Motor neuron (in vitro differentiated cells): ENCODE measurements around the gene SQOR. TPM values are rescaled to one million over a fixed set of nuclear protein-coding genes. Genes with fewer than 3 reads are reported as not detected.

Source experiments
- ATAC-seq, 8 experiments: fragments of 200-7000 bp; cut with Tn5 transposase; replicated peaks in 6 of 8; 2 replicates each; pipeline ENCODE4 v1.8.0; 2021; ENCODE audit warnings: mild to moderate bottlenecking in 8 of 8, moderate library complexity in 8 of 8
- H3K27ac ChIP-seq, 2 donors: fragments of 250-450 bp; sonication (Bioruptor Pico); 2 replicates each; pipeline ENCODE4 v1.9.0; 2021; ENCODE audit warnings: antibody characterized with exemption in 2 of 2, mild to moderate bottlenecking in 2 of 2, moderate library complexity in 1 of 2
- H3K4me1 ChIP-seq, 2 donors: fragments of 250-450 bp; sonication (Bioruptor Pico); replicated peaks in 1 of 2; 2 replicates each; pipeline ENCODE4 v1.6.1; 2021; ENCODE audit warnings: antibody characterized with exemption in 2 of 2, mild to moderate bottlenecking in 2 of 2, moderate library complexity in 1 of 2
- H3K4me3 ChIP-seq, 5 donors: fragments of 250-450 bp; sonication (Bioruptor Pico); 2 replicates each; pipeline ENCODE4 v1.9.0; 2021; ENCODE audit warnings: antibody characterized with exemption in 5 of 5, mild to moderate bottlenecking in 5 of 5, moderate library complexity in 4 of 5
- WGBS, 10 experiments: fragments of 450-650 bp; shearing (Covaris generic); methylation state at CpG; one replicate each; pipeline ENCODE4 v1.0.0; 2022; 5-methylcytosine and 5-hydroxymethylcytosine counted together
- in situ Hi-C, 9 experiments: fragments of 400-800 bp; cut with MboI; loops; one replicate each; pipeline ENCODE4 v1.15.0; 2021; ENCODE audit warnings: low sequenced_read_pairs in 9 of 9, low pct_unique_long_range_greater_than_20kb in 2 of 9; ENCODE audit not compliant: unreplicated experiment in 9 of 9
- total RNA-seq, 8 experiments: library from RNA; unstranded; fragments of 300-600 nt; gene quantifications; 2 replicates each; pipeline versions ENCODE4 v1.2.3 to v1.2.4, GENCODE V29; 2022

The SQOR gene
- total RNA-seq = 10 to 100 TPM in 1 of 8 experiments, 1 to 10 TPM in 2, under 1 TPM in 5; 0.33 to 36.9 (median 0.94) TPM

GRCh38 chr15:45634432-45635190, at the start of gene SQOR:
Gene SQOR (plus strand): TSS chr15:45635029. CDS start chr15:45658924, 23,895 bp downstream.
- Histone ChIP-seq H3K4me3 (peak within 1 kb of the TSS; percentile 12 to 39 (median 35)), H3K27ac (no peak within 1 kb of the TSS), H3K4me1 (peaks cover 0 to 2% of the 10 kb centered on the region in 2 donors)
- 0 to 40% (median 13%) methylated on average over 1 to 20 of the region's 53 CpGs; no CpG with 5 or more reads in 2 of the 10 experiments for WGBS, 10 experiments
- ATAC-seq = peak; percentile 58 to 88 (median 82)
- in situ Hi-C loops = no loop called here

- peaks cover 13 to 28% of the 10 kb centered on the region in 2 donors for H3K4me1 ChIP-seq
- H3K4me3 ChIP-seq = peak overlapping the region in 2 of 5 donors; percentile 76 to 93
- no peak for ATAC-seq
- in situ Hi-C loops = no loop called here
- H3K27ac ChIP-seq = no peak overlapping the region
- 60 to 100% (median 63%) methylated on average over 1 to 3 of the region's 7 CpGs; no CpG with 5 or more reads in 5 of the 10 experiments for WGBS, 10 experiments
Measured at GRCh38 chr15:45585069-45585791, 49.6 kb upstream of the SQOR start.

DNA sequence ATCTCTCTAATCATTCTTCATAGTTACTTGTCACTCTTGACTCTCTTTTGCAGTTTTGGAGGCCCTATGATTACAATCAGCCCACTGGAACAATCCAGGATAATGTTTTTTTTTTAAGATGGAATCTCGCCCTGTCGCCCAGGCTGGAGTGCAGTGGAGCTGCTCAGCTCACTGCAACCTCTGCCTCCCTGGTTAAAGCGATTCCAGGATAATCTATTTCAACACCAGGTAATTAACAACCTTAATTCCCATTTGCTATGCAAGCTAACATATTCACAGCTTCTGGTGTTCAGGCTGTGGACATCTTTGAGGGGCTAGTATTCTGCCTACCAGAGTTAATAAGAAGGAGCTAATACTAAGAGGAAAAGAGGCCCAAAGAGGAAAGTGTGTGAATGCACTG, 48.7 kb upstream of the SQOR start:
- 27 to 100% (median 78%) methylated on average over 1 to 3 of the region's 3 CpGs; no CpG with 5 or more reads in 2 of the 10 experiments for WGBS, 10 experiments
- ATAC-seq = no peak
- H3K4me1 ChIP-seq = peaks cover 13 to 28% of the 10 kb centered on the region in 2 donors
- in situ Hi-C loops = no loop called here
- peak overlapping the region; percentile 97 for H3K27ac ChIP-seq
- peak overlapping the region; percentile 66 to 93 (median 82) for H3K4me3 ChIP-seq

GRCh38 chr15:45586601-45587094, 48.2 kb upstream of the SQOR start:
- H3K27ac ChIP-seq = peak overlapping the region; percentile 97
- ATAC-seq = no peak
- peaks cover 13 to 28% of the 10 kb centered on the region in 2 donors for H3K4me1 ChIP-seq
- WGBS, 10 experiments = 0 to 15% (median 0%) methylated on average over 2 to 13 of the region's 14 CpGs
- peak overlapping the region; percentile 66 to 93 (median 82) for H3K4me3 ChIP-seq
- in situ Hi-C loops = no loop called here

- Histone ChIP-seq H3K4me3 (peak within 1 kb of the TSS; percentile 66 to 93 (median 82)), H3K27ac (peak within 1 kb of the TSS; percentile 97), H3K4me1 (peaks cover 13 to 28% of the 10 kb centered on the region in 2 donors)
- in situ Hi-C loops = no loop called here
- 0% methylated on average over 1 to 13 of the region's 62 CpGs; no CpG with 5 or more reads in 4 of the 10 experiments for WGBS, 10 experiments
- ATAC-seq = peak; percentile 74 to 94 (median 94)
Measured at GRCh38 chr15:45587095-45587862, 47.5 kb upstream of the SQOR start, which contains the start of gene BLOC1S6. Gene BLOC1S6 (plus strand): TSS chr15:45587379. CDS start chr15:45587444, 65 bp downstream.

DNA sequence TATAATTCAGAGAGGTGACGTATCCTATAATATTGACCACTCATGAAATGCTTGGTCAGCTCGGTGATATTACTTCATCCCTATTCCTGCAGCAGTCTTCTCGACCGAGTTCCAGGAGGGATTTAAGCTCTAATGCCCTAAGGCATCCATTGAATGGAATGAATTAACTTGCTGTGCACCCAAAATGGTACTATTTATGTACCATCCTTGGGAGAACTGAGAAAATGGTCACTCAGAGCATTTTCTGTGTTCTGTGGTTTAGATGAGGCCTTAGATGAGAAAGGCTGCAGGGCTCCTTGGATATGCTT, 47.0 kb upstream of the SQOR start:
- Histone ChIP-seq H3K4me1 (peaks cover 13 to 28% of the 10 kb centered on the region in 2 donors), H3K27ac (peak overlapping the region; percentile 97), H3K4me3 (peak overlapping the region; percentile 66 to 93 (median 82))
- 0% methylated on average over 1 to 4 of the region's 4 CpGs; no CpG with 5 or more reads in 6 of the 10 experiments for WGBS, 10 experiments
- ATAC-seq = no peak
- in situ Hi-C loops = no loop called here

- no peak for ATAC-seq
- 0 to 51% (median 32%) methylated on average over 2 to 6 of the region's 6 CpGs for WGBS, 10 experiments
- Histone ChIP-seq H3K27ac (peak overlapping the region; percentile 97), H3K4me1 (peaks cover 13 to 28% of the 10 kb centered on the region in 2 donors), H3K4me3 (peak overlapping the region; percentile 66 to 93 (median 82))
- in situ Hi-C loops = no loop called here
Measured at GRCh38 chr15:45588219-45588875, 46.5 kb upstream of the SQOR start.

DNA sequence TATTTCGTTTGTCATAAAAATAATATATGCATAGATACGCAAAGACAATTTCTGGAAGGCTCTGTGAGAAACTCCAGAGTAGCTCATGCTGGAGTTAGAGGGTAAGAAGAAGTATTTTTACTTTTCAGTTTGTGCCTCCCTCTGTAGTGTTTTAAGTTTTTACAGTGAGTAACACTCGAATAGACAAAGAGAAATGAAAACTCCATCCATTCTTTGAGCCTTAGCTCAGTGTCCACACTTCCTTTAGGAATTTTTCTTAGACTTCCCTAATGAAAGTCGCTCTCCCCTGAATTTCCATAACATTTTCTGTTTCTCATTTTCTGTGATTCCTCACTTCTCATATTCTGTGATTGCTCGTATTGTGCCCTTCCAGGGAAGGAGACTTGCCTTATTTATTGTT, 45.6 kb upstream of the SQOR start:
- ATAC-seq = no peak
- WGBS, 10 experiments = 43 to 93% (median 70%) methylated on average over 2 to 5 of the region's 5 CpGs
- in situ Hi-C loops = no loop called here
- H3K4me1 ChIP-seq = peaks cover 13 to 28% of the 10 kb centered on the region in 2 donors
- H3K4me3 ChIP-seq = peak overlapping the region in 3 of 5 donors; percentile 9 to 76 (median 66)
- H3K27ac ChIP-seq = no peak overlapping the region

DNA sequence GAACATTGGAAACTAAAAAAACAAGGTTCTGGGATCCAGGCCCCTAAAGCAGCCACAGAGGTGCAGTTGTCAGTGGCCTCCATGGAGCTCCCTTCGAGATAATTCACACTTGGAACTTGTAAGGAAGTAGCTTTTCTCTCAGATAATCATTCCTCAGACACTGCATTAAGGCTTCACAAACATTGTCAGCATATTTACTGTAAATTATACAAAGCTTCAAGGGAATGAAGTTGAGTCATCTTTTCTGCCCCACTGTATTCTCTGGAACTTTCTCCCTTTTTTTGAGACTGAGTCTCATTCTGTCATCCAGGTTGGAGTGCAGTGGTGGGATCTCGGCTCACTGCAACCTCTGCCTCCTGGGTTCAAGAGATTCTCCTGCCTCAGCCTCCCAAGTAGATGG, 40.5 kb upstream of the SQOR start:
- in situ Hi-C loops = no loop called here
- H3K27ac ChIP-seq = no peak overlapping the region
- peak in 2 of 8 experiments; percentile 23 to 40 for ATAC-seq
- 79 to 100% (median 86%) methylated on average over 1 to 2 of the region's 2 CpGs; no CpG with 5 or more reads in 3 of the 10 experiments for WGBS, 10 experiments
- H3K4me3 ChIP-seq = no peak overlapping the region
- H3K4me1 ChIP-seq = peaks cover 4 to 8% of the 10 kb centered on the region in 2 donors

DNA sequence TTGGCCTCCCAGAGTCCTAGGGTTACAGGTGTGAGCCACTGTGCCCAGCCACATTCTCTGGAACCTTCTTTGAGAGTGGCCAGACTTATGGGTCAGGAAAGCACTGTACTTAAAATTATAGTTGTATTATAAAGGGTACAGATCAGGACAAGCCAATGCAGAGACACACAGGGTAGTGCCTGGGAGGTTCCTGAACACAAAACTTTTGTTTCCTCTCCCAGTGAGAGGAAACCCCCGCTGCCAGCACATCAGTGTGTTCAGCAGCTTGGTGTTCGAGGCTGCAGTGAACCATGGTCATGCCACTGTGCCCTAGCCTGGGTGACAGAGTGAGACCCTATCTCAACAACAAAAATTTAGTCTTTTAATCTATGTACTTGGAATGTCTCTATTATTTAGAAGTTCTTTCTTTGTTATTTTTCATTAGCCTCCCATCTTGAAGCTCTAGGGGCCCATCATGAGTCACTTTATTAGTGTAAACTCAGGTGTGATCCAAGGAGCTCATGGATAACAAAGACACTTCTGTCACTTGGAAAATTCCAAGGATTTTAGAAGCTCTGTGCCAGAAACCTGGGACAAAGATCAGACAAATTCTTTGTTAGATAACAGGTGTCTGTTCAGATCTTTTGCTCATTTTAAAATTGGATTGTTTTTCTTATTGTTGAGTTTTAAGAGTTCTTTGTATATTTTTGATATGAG, 39.8 kb upstream of the SQOR start:
- Histone ChIP-seq H3K4me1 (peaks cover 0 to 1% of the 10 kb centered on the region in 2 donors), H3K27ac (no peak overlapping the region), H3K4me3 (no peak overlapping the region)
- in situ Hi-C loops = no loop called here
- no peak for ATAC-seq
- WGBS, 10 experiments = 85 to 100% (median 100%) methylated on average over 1 to 2 of the region's 2 CpGs; no CpG with 5 or more reads in 4 of the 10 experiments

GRCh38 chr15:45603881-45604280, 30.9 kb upstream of the SQOR start:
- H3K27ac ChIP-seq = no peak overlapping the region
- 83 to 100% (median 100%) methylated on average over 1 to 3 of the region's 3 CpGs; no CpG with 5 or more reads in 3 of the 10 experiments for WGBS, 10 experiments
- H3K4me1 ChIP-seq = no peaks in the 10 kb centered on the region
- no peak for ATAC-seq
- in situ Hi-C loops = loop anchor here in 1 of 9 experiments (25.0 kb wide), 1 partner anchor 142 kb away; no protein-coding TSS in a partner anchor
- no peak overlapping the region for H3K4me3 ChIP-seq
